ENCODE data around the gene ITGA11. TPM values are rescaled to one million over a fixed set of nuclear protein-coding genes. Genes with fewer than 3 reads are reported as not detected.

Gene ITGA11
- total and polyA plus RNA-seq, 2 experiments from 2014 or later: 0.03 to 0.40 TPM

GRCh38 chr15:68383161-68384074 lies 48.5 kb downstream of the ITGA11 start:
- H3K4me2 ChIP-seq: no peak overlapping the region
- DNase-seq (ENCODE audit: low spot score) (peak; percentile 77), ATAC-seq (peak; percentile 62)
- H3K4me3 ChIP-seq: no peak overlapping the region
- no peaks in the 10 kb centered on the region for H3F3A ChIP-seq (replicated peaks; ENCODE audit: low read depth)
- H3K79me2 ChIP-seq (replicated peaks; ENCODE audit: insufficient read depth): no peaks in the 10 kb centered on the region
- no peaks in the 10 kb centered on the region for H3K27me3 ChIP-seq (ENCODE audit: insufficient read depth)
- H3K4me1 ChIP-seq (ENCODE audit: insufficient read depth): no peaks in the 10 kb centered on the region
- Mint-ChIP-seq H3K9me3 (peaks cover 6% of the 10 kb centered on the region; the same call in 2 of the 3 replicates), H3K4me1 (no peaks in the 10 kb centered on the region), H3K27me3 (ENCODE audit: insufficient read depth, low read depth, poor library complexity) (peaks cover 4% of the 10 kb centered on the region), H3K36me3 (ENCODE audit: low read depth) (peaks cover 4% of the 10 kb centered on the region; the same call in 1 of the 3 replicates), H3K27ac (no peak overlapping the region), H3K4me3 (no peak overlapping the region)
- no peaks in the 10 kb centered on the region for H4K20me1 ChIP-seq (replicated peaks; ENCODE audit: insufficient read depth)
- no peaks in the 10 kb centered on the region for H3K36me3 ChIP-seq (ENCODE audit: insufficient read depth)
- H3K9me2 ChIP-seq (ENCODE audit: insufficient read depth): no peaks in the 10 kb centered on the region
- H3K27ac ChIP-seq (ENCODE audit: low read depth): no peak overlapping the region
- H2AFZ ChIP-seq: no peak overlapping the region
- TF ChIP-seq EZH2 (IDR thresholded peaks at IDR 0.05; ENCODE audit: low read depth, unreplicated experiment) (no peak), CTCF (conservative IDR thresholded peaks at IDR 0.05; ENCODE audit: low read depth in 2 of 2) (peak; percentile 73 to 93)

- Mint-ChIP-seq H3K27ac (no peak overlapping the region), H3K27me3 (ENCODE audit: insufficient read depth, low read depth, poor library complexity) (peaks cover 4% of the 10 kb centered on the region), H3K36me3 (ENCODE audit: low read depth) (peaks cover 4% of the 10 kb centered on the region; the same call in 1 of the 3 replicates), H3K4me3 (no peak overlapping the region), H3K4me1 (no peaks in the 10 kb centered on the region), H3K9me3 (peaks cover 6% of the 10 kb centered on the region; the same call in 2 of the 3 replicates)
- Histone ChIP-seq H3K79me2 (replicated peaks; ENCODE audit: insufficient read depth) (no peaks in the 10 kb centered on the region), H2AFZ (no peak overlapping the region), H3K4me3 (no peak overlapping the region), H4K20me1 (replicated peaks; ENCODE audit: insufficient read depth) (no peaks in the 10 kb centered on the region), H3K27ac (ENCODE audit: low read depth) (no peak overlapping the region), H3K4me2 (no peak overlapping the region), H3K27me3 (ENCODE audit: insufficient read depth) (no peaks in the 10 kb centered on the region), H3K9me2 (ENCODE audit: insufficient read depth) (no peaks in the 10 kb centered on the region), H3K4me1 (ENCODE audit: insufficient read depth) (no peaks in the 10 kb centered on the region), H3K36me3 (ENCODE audit: insufficient read depth) (no peaks in the 10 kb centered on the region), H3F3A (replicated peaks; ENCODE audit: low read depth) (no peaks in the 10 kb centered on the region)
- DNase-seq (ENCODE audit: low spot score) (no peak), ATAC-seq (no peak)
- no peak for TF ChIP-seq EZH2 (IDR thresholded peaks at IDR 0.05; ENCODE audit: low read depth, unreplicated experiment)
- TF ChIP-seq NANOG (IDR thresholded peaks at IDR 0.05; ENCODE audit: borderline replicate concordance): no peak
- TF ChIP-seq ZNF462 (CRISPR knock-in tag; IDR thresholded peaks at IDR 0.05): no peak
- no peak for TF ChIP-seq EZH2phosphoT487 (IDR thresholded peaks at IDR 0.05; ENCODE audit: unreplicated experiment)
- TF ChIP-seq CTCF (conservative IDR thresholded peaks at IDR 0.05; ENCODE audit: low read depth in 2 of 2): no peak
- no peak for TF ChIP-seq CREB1 (CRISPR knock-in tag; IDR thresholded peaks at IDR 0.05; ENCODE audit: low read depth)
- no peak for TF ChIP-seq ZNF331 (CRISPR knock-in tag; IDR thresholded peaks at IDR 0.05; ENCODE audit: low read depth)
Measured at GRCh38 chr15:68382286-68383007, 49.5 kb downstream of the ITGA11 start.

Measured in GM23338 (cell line).